ENCODE measurements around the gene ADAM12. TPM values are rescaled to one million over a fixed set of nuclear protein-coding genes. Genes with fewer than 3 reads are reported as not detected.

Gene ADAM12
- total and polyA plus RNA-seq, 9 of the 15 experiments (the other 6 are each of a cell fraction or from before 2014, with no cell fraction given) = not detected

- H3K9me1 ChIP-seq (ENCODE audit: control insufficient read depth, insufficient read depth, low read length) = no peaks in the 10 kb centered on the region
- no peaks in the 10 kb centered on the region for H3K9me3 ChIP-seq (replicated peaks; ENCODE audit: control insufficient read depth, insufficient read depth, low read depth, low read length)
- FAIRE-seq (no peak), DNase-seq (ENCODE audit: extremely low read depth in 1 of 4, low spot score in 3 of 4) (no peak), ATAC-seq (no peak)
- intact Hi-C loops (cut with micrococcal nuclease) = no loop called here
- H3K79me2 ChIP-seq (ENCODE audit: control insufficient read depth, insufficient read depth, low read length) = no peaks in the 10 kb centered on the region
- H3K4me3 ChIP-seq = no peak overlapping the region
- no peaks in the 10 kb centered on the region for H3K4me1 ChIP-seq (replicated peaks in 1 of 2; ENCODE audit: control insufficient read depth in 2 of 2, insufficient read depth in 2 of 2, low read length in 2 of 2)
- no peak overlapping the region for H3K27ac ChIP-seq (ENCODE audit: extremely low read depth, low read depth, low read length)
- TF ChIP-seq ZNF830 (CRISPR knock-in tag; IDR thresholded peaks at IDR 0.05) (no peak), ETS1 (conservative IDR thresholded peaks at IDR 0.05; ENCODE audit: control insufficient read depth, low read depth, low read length) (no peak), CHD1 (IDR thresholded peaks at IDR 0.05; ENCODE audit: low read length) (no peak), ZFP36 (IDR thresholded peaks at IDR 0.05; ENCODE audit: low read depth, low read length, partially characterized antibody) (no peak), PTTG1 (tag; IDR thresholded peaks at IDR 0.05; ENCODE audit: low read depth) (no peak), ZNF717 (CRISPR knock-in tag; IDR thresholded peaks at IDR 0.05) (no peak), FOXM1 (IDR thresholded peaks at IDR 0.05; ENCODE audit: low read depth) (no peak), FOXM1 (CRISPR knock-in tag; IDR thresholded peaks at IDR 0.05; ENCODE audit: low read depth) (no peak), SAFB (IDR thresholded peaks at IDR 0.05; ENCODE audit: borderline replicate concordance, low read depth, low read length) (no peak), MAFK (IDR thresholded peaks at IDR 0.05; ENCODE audit: low read length) (no peak), RBM25 (IDR thresholded peaks at IDR 0.05; ENCODE audit: low read depth, low read length, severe bottlenecking) (no peak), PML (IDR thresholded peaks at IDR 0.05; ENCODE audit: low read length) (no peak), ZZZ3 (IDR thresholded peaks at IDR 0.05) (no peak), EHMT2 (IDR thresholded peaks at IDR 0.05) (no peak), NONO (IDR thresholded peaks at IDR 0.05; ENCODE audit: low read depth in 2 of 2, low read length in 1 of 2) (no peak), FOXA1 (IDR thresholded peaks at IDR 0.05; ENCODE audit: borderline replicate concordance) (no peak), GTF2A2 (tag; IDR thresholded peaks at IDR 0.05) (no peak), ELF1 (tag; IDR thresholded peaks at IDR 0.05) (no peak), MED1 (CRISPR knock-in tag; IDR thresholded peaks at IDR 0.05; ENCODE audit: borderline replicate concordance) (no peak)
- TF ChIP-seq, protein P1, sequence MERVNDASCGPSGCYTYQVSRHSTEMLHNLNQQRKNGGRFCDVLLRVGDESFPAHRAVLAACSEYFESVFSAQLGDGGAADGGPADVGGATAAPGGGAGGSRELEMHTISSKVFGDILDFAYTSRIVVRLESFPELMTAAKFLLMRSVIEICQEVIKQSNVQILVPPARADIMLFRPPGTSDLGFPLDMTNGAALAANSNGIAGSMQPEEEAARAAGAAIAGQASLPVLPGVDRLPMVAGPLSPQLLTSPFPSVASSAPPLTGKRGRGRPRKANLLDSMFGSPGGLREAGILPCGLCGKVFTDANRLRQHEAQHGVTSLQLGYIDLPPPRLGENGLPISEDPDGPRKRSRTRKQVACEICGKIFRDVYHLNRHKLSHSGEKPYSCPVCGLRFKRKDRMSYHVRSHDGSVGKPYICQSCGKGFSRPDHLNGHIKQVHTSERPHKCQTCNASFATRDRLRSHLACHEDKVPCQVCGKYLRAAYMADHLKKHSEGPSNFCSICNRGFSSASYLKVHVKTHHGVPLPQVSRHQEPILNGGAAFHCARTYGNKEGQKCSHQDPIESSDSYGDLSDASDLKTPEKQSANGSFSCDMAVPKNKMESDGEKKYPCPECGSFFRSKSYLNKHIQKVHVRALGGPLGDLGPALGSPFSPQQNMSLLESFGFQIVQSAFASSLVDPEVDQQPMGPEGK (CRISPR knock-in tag; IDR thresholded peaks at IDR 0.05; ENCODE audit: borderline replicate concordance) = no peak
- CTCF ChIA-PET (ENCODE audit: low intra/inter-chr PET ratio) = no interaction called here
- H4K20me1 ChIP-seq (replicated peaks; ENCODE audit: control insufficient read depth, insufficient read depth, low read length) = no peaks in the 10 kb centered on the region
- H3K36me3 ChIP-seq (ENCODE audit: control insufficient read depth, insufficient read depth, low read length) = no peaks in the 10 kb centered on the region
- BruUV-seq (replicated peaks) = no TSS peak
- in situ Hi-C loops (cut with MboI) = no loop called here
- no peak overlapping the region for H3K9ac ChIP-seq (ENCODE audit: insufficient read depth in 1 of 2, low read depth in 2 of 2, low read length in 2 of 2)
- 40% methylated on average over 5 of the region's 5 CpGs for WGBS (ENCODE audit: insufficient coverage, low coverage, missing lambda C conversion rate)
- H2AFZ ChIP-seq (ENCODE audit: low read depth, low read length) = no peak overlapping the region
- POLR2A ChIA-PET = no interaction called here
- H3K4me2 ChIP-seq (ENCODE audit: insufficient read depth, low read length) = no peak overlapping the region
- H3K27me3 ChIP-seq (ENCODE audit: control insufficient read depth in 2 of 2, insufficient read depth in 2 of 2, low read length in 2 of 2) = no peaks in the 10 kb centered on the region
Measured at GRCh38 chr10:126171555-126171954, 216.7 kb downstream of the ADAM12 start.

Measured in K562 (cell line).